RWPE1 (cell line): Measurements from ENCODE around the gene TANGO6.

Source experiments
- CTCF ChIA-PET: fragments of 350-600 bp; sonication (Branson Sonifier 250); formaldehyde crosslinking; extraction: SDS; loops from one replicate; lab custom pipeline; 2021; lab: Yijun Ruan, JAX
- POLR2A ChIA-PET: fragments of 400-600 bp; formaldehyde crosslinking; extraction: SDS; loops from one replicate; lab custom pipeline; 2020; ENCODE audit warnings: antibody characterized with exemption; ENCODE audit not compliant: low non-redundant PET; lab: Yijun Ruan, JAX
- DNase-seq: peaks from one replicate; pipeline ENCODE4 v3.0.0; 2012; ENCODE audit warnings: low spot score
- H3K27ac ChIP-seq: fragments of 450-650 bp; 2 replicates; pipeline ENCODE4 v1.5.1; 2017
- CTCF ChIP-seq: fragments of 450-650 bp; conservative IDR thresholded peaks from 2 replicates; pipeline ENCODE4 v1.5.1; 2017; ENCODE audit warnings: low read depth, mild to moderate bottlenecking

The TANGO6 gene

GRCh38 chr16:68997564-68997963, 154.2 kb downstream of the TANGO6 start:
- POLR2A ChIA-PET = no interaction called here
- H3K27ac ChIP-seq = no peak overlapping the region
- CTCF ChIA-PET = no interaction called here
- DNase-seq = no peak
- no peak for TF ChIP-seq CTCF

GRCh38 chr16:68999114-68999513, 155.8 kb downstream of the TANGO6 start:
- DNase-seq = no peak
- ChIA-PET CTCF (interaction anchor here (0.6 kb wide), 1 partner anchor 38 kb away, joined by 4 read pairs; no protein-coding TSS in a partner anchor), POLR2A (no interaction called here)
- no peak for TF ChIP-seq CTCF
- no peak overlapping the region for H3K27ac ChIP-seq

GRCh38 chr16:69003500-69003899, 160.2 kb downstream of the TANGO6 start:
- CTCF ChIA-PET = interaction anchor here (0.7 kb wide), 1 partner anchor 199 kb away, joined by 4 read pairs; no protein-coding TSS in a partner anchor
- POLR2A ChIA-PET = no interaction called here
- TF ChIP-seq CTCF = no peak
- DNase-seq = no peak
- no peak overlapping the region for H3K27ac ChIP-seq

GRCh38 chr16:69005641-69006355, 162.5 kb downstream of the TANGO6 start:
- CTCF ChIA-PET = no interaction called here
- POLR2A ChIA-PET = no interaction called here
- DNase-seq = no peak
- no peak for TF ChIP-seq CTCF
- no peak overlapping the region for H3K27ac ChIP-seq

GRCh38 chr16:69012906-69013305, 169.6 kb downstream of the TANGO6 start:
- H3K27ac ChIP-seq = no peak overlapping the region
- POLR2A ChIA-PET = no interaction called here
- CTCF ChIA-PET = no interaction called here
- TF ChIP-seq CTCF = no peak
- DNase-seq = no peak

- TF ChIP-seq CTCF = no peak
- DNase-seq = no peak
- CTCF ChIA-PET = no interaction called here
- POLR2A ChIA-PET = no interaction called here
- H3K27ac ChIP-seq = no peak overlapping the region
Measured at GRCh38 chr16:69013991-69014390, 170.7 kb downstream of the TANGO6 start.
